ENCODE measurements around the gene MAML2. TPM values are rescaled to one million over a fixed set of nuclear protein-coding genes. Genes with fewer than 3 reads are reported as not detected.

Gene MAML2
- total and polyA plus RNA-seq, 2 of the 13 experiments (the other 11 are each of a cell fraction or from before 2014, with no cell fraction given) = 2.3 to 25.9 TPM

- no peaks in the 10 kb centered on the region for H3K79me2 ChIP-seq (ENCODE audit: insufficient read depth, low read length)
- no peak overlapping the region for H3K9ac ChIP-seq (ENCODE audit: insufficient read depth, low read depth, low read length)
- no TSS peak for BruUV-seq (replicated peaks)
- H3K4me3 ChIP-seq (replicated peaks in 1 of 3; ENCODE audit: insufficient read depth in 1 of 3, low read depth in 2 of 3, low read length in 3 of 3) = no peak overlapping the region
- no peak overlapping the region for H3K4me2 ChIP-seq (ENCODE audit: low read depth, low read length)
- H3K4me1 ChIP-seq (ENCODE audit: insufficient read depth, low read length) = peaks cover 32% of the 10 kb centered on the region
- POLR2A ChIA-PET = no interaction called here
- intact Hi-C loops (cut with micrococcal nuclease; ENCODE audit: unreplicated experiment) (no loop called here), in situ Hi-C loops (cut with HindIII; ENCODE audit: extremely low pct_ligation_motif_present, low pct_unique_long_range_greater_than_20kb) (no loop called here)
- DNase-seq (ENCODE audit: low spot score) (no peak), FAIRE-seq (no peak), ATAC-seq (no peak)
- H3K9me3 ChIP-seq (ENCODE audit: low read length) = no peaks in the 10 kb centered on the region
- H2AFZ ChIP-seq (ENCODE audit: low read length) = no peak overlapping the region
- no peaks in the 10 kb centered on the region for H4K20me1 ChIP-seq (ENCODE audit: insufficient read depth, low read length)
- no peak overlapping the region for H3K27ac ChIP-seq (ENCODE audit: extremely low read length, insufficient read depth, low read length)
- TF ChIP-seq ZNF24 (IDR thresholded peaks at IDR 0.05) (no peak), ZNF530 (CRISPR knock-in tag; IDR thresholded peaks at IDR 0.05; ENCODE audit: low read depth) (no peak), KLF12 (CRISPR knock-in tag; IDR thresholded peaks at IDR 0.05; ENCODE audit: borderline replicate concordance) (no peak), FOXO1 (CRISPR knock-in tag; IDR thresholded peaks at IDR 0.05) (no peak), PAX8 (CRISPR knock-in tag; IDR thresholded peaks at IDR 0.05; ENCODE audit: borderline replicate concordance) (no peak), ZNF451 (CRISPR knock-in tag; IDR thresholded peaks at IDR 0.05) (no peak), ZNF317 (CRISPR knock-in tag; IDR thresholded peaks at IDR 0.05) (no peak), TAF1 (CRISPR knock-in tag; IDR thresholded peaks at IDR 0.05) (no peak), HOXA5 (CRISPR knock-in tag; IDR thresholded peaks at IDR 0.05) (no peak), IKZF1 (IDR thresholded peaks at IDR 0.05) (no peak), NCOA5 (CRISPR knock-in tag; IDR thresholded peaks at IDR 0.05) (no peak), ERF (CRISPR knock-in tag; IDR thresholded peaks at IDR 0.05) (no peak), ZNF563 (CRISPR knock-in tag; IDR thresholded peaks at IDR 0.05) (no peak), POLR2G (IDR thresholded peaks at IDR 0.05; ENCODE audit: low read depth, low read length) (no peak), HHEX (CRISPR knock-in tag; IDR thresholded peaks at IDR 0.05) (no peak), STAG1 (CRISPR knock-in tag; IDR thresholded peaks at IDR 0.05) (no peak)
- TF ChIP-seq, protein P1, sequence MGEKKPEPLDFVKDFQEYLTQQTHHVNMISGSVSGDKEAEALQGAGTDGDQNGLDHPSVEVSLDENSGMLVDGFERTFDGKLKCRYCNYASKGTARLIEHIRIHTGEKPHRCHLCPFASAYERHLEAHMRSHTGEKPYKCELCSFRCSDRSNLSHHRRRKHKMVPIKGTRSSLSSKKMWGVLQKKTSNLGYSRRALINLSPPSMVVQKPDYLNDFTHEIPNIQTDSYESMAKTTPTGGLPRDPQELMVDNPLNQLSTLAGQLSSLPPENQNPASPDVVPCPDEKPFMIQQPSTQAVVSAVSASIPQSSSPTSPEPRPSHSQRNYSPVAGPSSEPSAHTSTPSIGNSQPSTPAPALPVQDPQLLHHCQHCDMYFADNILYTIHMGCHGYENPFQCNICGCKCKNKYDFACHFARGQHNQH (CRISPR knock-in tag; IDR thresholded peaks at IDR 0.05) = no peak
- TF ChIP-seq, protein P2, sequence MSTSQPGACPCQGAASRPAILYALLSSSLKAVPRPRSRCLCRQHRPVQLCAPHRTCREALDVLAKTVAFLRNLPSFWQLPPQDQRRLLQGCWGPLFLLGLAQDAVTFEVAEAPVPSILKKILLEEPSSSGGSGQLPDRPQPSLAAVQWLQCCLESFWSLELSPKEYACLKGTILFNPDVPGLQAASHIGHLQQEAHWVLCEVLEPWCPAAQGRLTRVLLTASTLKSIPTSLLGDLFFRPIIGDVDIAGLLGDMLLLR (CRISPR knock-in tag; IDR thresholded peaks at IDR 0.05) = no peak
- WGBS (ENCODE audit: low lambda C conversion rate) = 95% methylated on average over 5 of the region's 5 CpGs
- CTCF ChIA-PET (ENCODE audit: low intra/inter-chr PET ratio, low total read pairs) = no interaction called here
- no peaks in the 10 kb centered on the region for H3K27me3 ChIP-seq (ENCODE audit: control insufficient read depth in 1 of 2, insufficient read depth in 2 of 2, low read length in 2 of 2)
- peaks cover 4 to 7% of the 10 kb centered on the region in 2 experiments; a peak in 2 of 5 replicates for H3K36me3 ChIP-seq (replicated peaks in 1 of 2; ENCODE audit: control insufficient read depth in 1 of 2, insufficient read depth in 2 of 2, low read length in 2 of 2)
These were observed 219.7 kb downstream of the MAML2 start for GRCh38 chr11:96123301-96123700.
